HepG2 (cell line): ENCODE data around the gene BSN. TPM values are rescaled to one million over a fixed set of nuclear protein-coding genes. Genes with fewer than 3 reads are reported as not detected.
"Not testable (repeated sequence)": the region's sequence is repeated elsewhere in the genome, so short reads cannot be mapped to it uniquely, and the experiment has no call there.

Source experiments
- AFF4 ChIP-seq: sonication (generic); formaldehyde crosslinking; IDR thresholded peaks from 2 replicates; pipeline ENCODE4 v1.4.0; 2020; ENCODE audit warnings: missing genetic modification reagents
- DRAP1 ChIP-seq: IDR thresholded peaks from 2 replicates; pipeline ENCODE4 v1.6.1; 2016; ENCODE audit warnings: missing genetic modification reagents, missing compliant biosample characterization
- HMGXB3 ChIP-seq: sonication (generic); formaldehyde crosslinking; IDR thresholded peaks from 2 replicates; pipeline ENCODE4 v1.4.0; 2020; ENCODE audit warnings: missing genetic modification reagents, borderline replicate concordance
- MIER3 ChIP-seq: IDR thresholded peaks from 2 replicates; pipeline ENCODE4 v1.6.1; 2016; ENCODE audit warnings: missing compliant biosample characterization, borderline replicate concordance
- MXI1 ChIP-seq: IDR thresholded peaks from 3 replicates; pipeline ENCODE4 v1.6.1; 2012; ENCODE audit warnings: low read depth, low read length, inconsistent platforms, borderline replicate concordance
- NR2C2 ChIP-seq: sonication (generic); formaldehyde crosslinking; IDR thresholded peaks from 2 replicates; pipeline ENCODE4 v1.4.0; 2020; ENCODE audit warnings: missing genetic modification reagents, mild to moderate bottlenecking, moderate library complexity, borderline replicate concordance
- NR2F2 ChIP-seq: IDR thresholded peaks from 2 replicates; pipeline ENCODE4 v1.6.1; 2012; ENCODE audit warnings: low read depth, inconsistent platforms, borderline replicate concordance
- SMYD3 ChIP-seq: sonication (generic); formaldehyde crosslinking; IDR thresholded peaks from 2 replicates; pipeline ENCODE4 v1.8.1; 2023; ENCODE audit warnings: mild to moderate bottlenecking, missing genetic modification reagents
- SOX6 ChIP-seq, 2 experiments: fragments of 450-650 bp in 1 of 2; sonication (generic) in 1 of 2; formaldehyde crosslinking in 1 of 2; IDR thresholded peaks; 2 replicates each; pipeline versions ENCODE4 v1.4.0 to v1.6.1; 2017 to 2020; ENCODE audit warnings: antibody characterized with exemption in 1 of 2, mild to moderate bottlenecking in 1 of 2, missing genetic modification reagents in 1 of 2
- ZBTB25 ChIP-seq: IDR thresholded peaks from 2 replicates; pipeline ENCODE4 v1.6.1; 2018; ENCODE audit warnings: missing genetic modification reagents
- ZNF142 ChIP-seq: sonication (generic); formaldehyde crosslinking; IDR thresholded peaks from 2 replicates; pipeline ENCODE4 v1.4.0; 2020; ENCODE audit warnings: missing genetic modification reagents
- polyA plus RNA-seq, 8 experiments: library from polyadenylated mRNA; depleted of rRNA in 3 of 8; stranded (reverse) in 7 of 8; unstranded in 1 of 8; fragments of >200 nt; fragmentation: Illumina TruSeq in 4 of 8; extraction: Trizol in 4 of 8; gene quantifications; 2 replicates each; pipeline versions ENCODE4 v1.2.1 to v1.2.3, GENCODE V29; 2011 to 2016; ENCODE audit warnings: low read depth in 4 of 8, missing spikeins in 1 of 8, mixed read lengths in 1 of 8; ENCODE audit not compliant: insufficient read depth in 1 of 8
- total RNA-seq, 5 experiments: library from RNA; depleted of rRNA; stranded (reverse); fragments of >200 nt; fragmentation: Illumina TruSeq; extraction: Trizol; gene quantifications; 2 replicates each; pipeline ENCODE4 v1.2.3, GENCODE V29; 2016; ENCODE audit warnings: low read depth in 1 of 5

Gene BSN
- total and polyA plus RNA-seq, 2 of the 13 experiments (the other 11 are each of a cell fraction or from before 2014, with no cell fraction given) = 0.42 to 0.86 TPM

GRCh38 chr3:49688338-49689045, 134.2 kb downstream of the BSN start (continued):
- TF ChIP-seq ZNF142 (CRISPR knock-in tag) (0 out of 2 replicates have a peak, but pooled peaks have one; percentile 9), NR2F2 (peak; percentile 53; the same call in 1 of the 2 replicates), HMGXB3 (CRISPR knock-in tag) (peak; percentile 19; the same call in 1 of the 2 replicates), MIER3 (0 out of 2 replicates have a peak, but pooled peaks have one; percentile 45), SOX6 (CRISPR knock-in tag; IDR thresholded peaks at IDR 0.05) (0 out of 2 replicates have a peak, but pooled peaks have one; percentile 15), ZBTB25 (CRISPR knock-in tag) (peak; percentile 37; the same call in 1 of the 2 replicates), NR2C2 (peak; percentile 17), SMYD3 (CRISPR knock-in tag) (0 out of 2 replicates have a peak, but pooled peaks have one; percentile 54), DRAP1 (peak; percentile 78), AFF4 (CRISPR knock-in tag) (peak; percentile 85; the same call in 1 of the 2 replicates), MXI1 (peak; percentile 38; the same call in 1 of the 3 replicates)
- TF ChIP-seq SOX6 (IDR thresholded peaks at IDR 0.05) = not testable (repeated sequence)
